A549 (cell line): Measurements from ENCODE around the gene ELOB.

Source experiments
- BHLHE40 ChIP-seq: IDR thresholded peaks from 2 replicates; pipeline ENCODE4 v1.6.1; 2012; ENCODE audit warnings: low read depth, low read length, inconsistent platforms
- CTCF ChIP-seq: fragments of >200 bp; sonication (Bioruptor Twin); formaldehyde crosslinking; IDR thresholded peaks from 3 replicates; pipeline ENCODE4 v1.5.1; 2016
- EHMT2 ChIP-seq: fragments of 200-600 bp; sonication (generic); IDR thresholded peaks from 2 replicates; pipeline ENCODE4 v1.6.1; 2016; ENCODE audit warnings: antibody characterized with exemption, low read depth, mild to moderate bottlenecking, moderate library complexity
- ELK1 ChIP-seq: fragments of 150-350 bp; IDR thresholded peaks from 2 replicates; pipeline ENCODE4 v1.6.1; 2014; ENCODE audit warnings: low read depth, mild to moderate bottlenecking, low read length
- EP300 ChIP-seq, 2 experiments: fragments of >200 bp; sonication (Bioruptor Twin); formaldehyde crosslinking; IDR thresholded peaks; 2 replicates in 1 of 2; 3 replicates in 1 of 2; pipeline ENCODE4 v1.6.1; 2016 to 2017
- HMGXB4 ChIP-seq: fragments of 250-450 bp; sonication (Bioruptor Pico); IDR thresholded peaks from 2 replicates; pipeline ENCODE4 v1.5.0; 2021; ENCODE audit warnings: mild to moderate bottlenecking, moderate library complexity, borderline replicate concordance
- KDM5A ChIP-seq: fragments of 200-600 bp; sonication (generic); IDR thresholded peaks from 2 replicates; pipeline ENCODE4 v1.6.1; 2016; ENCODE audit warnings: antibody characterized with exemption, mild to moderate bottlenecking
- MYC ChIP-seq: IDR thresholded peaks from 2 replicates; pipeline ENCODE4 v1.6.1; 2012; ENCODE audit warnings: mild to moderate bottlenecking, inconsistent platforms, low read length, improper control_type of control experiment, borderline replicate concordance
- NR3C1 ChIP-seq: fragments of >200 bp; sonication (Bioruptor Twin); formaldehyde crosslinking; IDR thresholded peaks from 3 replicates; pipeline ENCODE4 v1.6.1; 2017
- POLR2A ChIP-seq: IDR thresholded peaks from 2 replicates; pipeline ENCODE4 v1.6.1; 2012; ENCODE audit warnings: mild to moderate bottlenecking, low read length
- RAD21 ChIP-seq, 2 experiments: fragments of >200 bp in 1 of 2; sonication (Bioruptor Twin) in 1 of 2; formaldehyde crosslinking in 1 of 2; IDR thresholded peaks in 1 of 2; conservative IDR thresholded peaks in 1 of 2; 2 replicates in 1 of 2; 3 replicates in 1 of 2; pipeline ENCODE4 v1.6.1; 2012 to 2018; ENCODE audit warnings: inconsistent platforms in 1 of 2
- USF2 ChIP-seq: fragments of 450-650 bp; IDR thresholded peaks from 2 replicates; pipeline ENCODE4 v1.6.1; 2014; ENCODE audit warnings: antibody characterized with exemption
- ZNF302 ChIP-seq: fragments of 250-450 bp; sonication (Bioruptor Pico); IDR thresholded peaks from 2 replicates; pipeline ENCODE4 v1.9.0; 2021; ENCODE audit warnings: inconsistent platforms, mild to moderate bottlenecking, moderate library complexity

GRCh38 chr16:2822158-2822495 lies 45.0 kb upstream of the ELOB start:
- TF ChIP-seq CTCF, result no peak
- TF ChIP-seq MYC, result no peak
- TF ChIP-seq POLR2A, result no peak
- no peak for TF ChIP-seq BHLHE40
- TF ChIP-seq USF2, result no peak
- TF ChIP-seq EP300 (IDR thresholded peaks at IDR 0.05), result no peak
- TF ChIP-seq HMGXB4 (CRISPR knock-in tag), result no peak
- no peak for TF ChIP-seq EHMT2
- no peak for TF ChIP-seq ZNF302
- no peak for TF ChIP-seq ELK1
- TF ChIP-seq NR3C1, result no peak
- no peak for TF ChIP-seq KDM5A
- TF ChIP-seq RAD21 (conservative IDR thresholded peaks at IDR 0.05 in 1 of 2, IDR thresholded peaks at IDR 0.05 in 1 of 2), result no peak
